Measurements from ENCODE around the gene HSDL1. TPM values are rescaled to one million over a fixed set of nuclear protein-coding genes. Genes with fewer than 3 reads are reported as not detected.

The HSDL1 gene
- polyA plus RNA-seq, 1 donor from 2014 or later = 217 TPM

GRCh38 chr16:84079664-84080063 is 65.3 kb downstream of the HSDL1 start:
- Histone ChIP-seq H3K79me2 (replicated peaks; ENCODE audit: insufficient read depth, low read length) (no peaks in the 10 kb centered on the region), H3K4me3 (ENCODE audit: low read length) (no peak overlapping the region), H4K20me1 (ENCODE audit: insufficient read depth) (no peaks in the 10 kb centered on the region), H3K36me3 (ENCODE audit: insufficient read depth, low read length) (peaks cover 8% of the 10 kb centered on the region), H3K9me3 (ENCODE audit: low read length) (no peaks in the 10 kb centered on the region), H3K9ac (ENCODE audit: low read length) (no peak overlapping the region), H3F3A (ENCODE audit: insufficient read depth, low read length, poor library complexity, severe bottlenecking) (no peaks in the 10 kb centered on the region), H3K27ac (ENCODE audit: low read length) (no peak overlapping the region), H2AFZ (ENCODE audit: low read depth, low read length) (no peak overlapping the region), H3K4me2 (ENCODE audit: low read length) (no peak overlapping the region), H3K9me2 (ENCODE audit: insufficient read depth, low read length) (no peaks in the 10 kb centered on the region), H3K27me3 (ENCODE audit: insufficient read depth, low read depth, low read length) (no peaks in the 10 kb centered on the region)
- TF ChIP-seq REST (IDR thresholded peaks at IDR 0.05; ENCODE audit: borderline replicate concordance) (no peak), POLR2AphosphoS5 (IDR thresholded peaks at IDR 0.05) (no peak), EZH2 (IDR thresholded peaks at IDR 0.05; ENCODE audit: borderline replicate concordance, insufficient read depth, low read length, poor library complexity, severe bottlenecking) (no peak), RAD21 (conservative IDR thresholded peaks at IDR 0.05) (no peak), EP300 (conservative IDR thresholded peaks at IDR 0.05; ENCODE audit: poor library complexity, severe bottlenecking) (no peak), TAF1 (IDR thresholded peaks at IDR 0.05; ENCODE audit: low read depth) (no peak), MXI1 (conservative IDR thresholded peaks at IDR 0.05; ENCODE audit: poor library complexity, severe bottlenecking) (no peak), CTCF (IDR thresholded peaks at IDR 0.05; ENCODE audit: poor library complexity, severe bottlenecking) (no peak), SMC3 (conservative IDR thresholded peaks at IDR 0.05; ENCODE audit: poor library complexity) (no peak)

- Histone ChIP-seq H3K4me2 (ENCODE audit: low read length) (no peak overlapping the region), H3K9ac (ENCODE audit: low read length) (no peak overlapping the region), H3K27ac (ENCODE audit: low read length) (no peak overlapping the region), H3K4me3 (ENCODE audit: low read length) (no peak overlapping the region), H3K27me3 (ENCODE audit: insufficient read depth, low read depth, low read length) (no peaks in the 10 kb centered on the region), H3K9me3 (ENCODE audit: low read length) (no peaks in the 10 kb centered on the region), H4K20me1 (ENCODE audit: insufficient read depth) (no peaks in the 10 kb centered on the region), H3K9me2 (ENCODE audit: insufficient read depth, low read length) (no peaks in the 10 kb centered on the region), H3K36me3 (ENCODE audit: insufficient read depth, low read length) (peaks cover 4% of the 10 kb centered on the region), H2AFZ (ENCODE audit: low read depth, low read length) (no peak overlapping the region), H3F3A (ENCODE audit: insufficient read depth, low read length, poor library complexity, severe bottlenecking) (no peaks in the 10 kb centered on the region), H3K79me2 (replicated peaks; ENCODE audit: insufficient read depth, low read length) (no peaks in the 10 kb centered on the region)
- no peak for TF ChIP-seq POLR2AphosphoS5 (IDR thresholded peaks at IDR 0.05)
- no peak for TF ChIP-seq TAF1 (IDR thresholded peaks at IDR 0.05; ENCODE audit: low read depth)
- no peak for TF ChIP-seq EZH2 (IDR thresholded peaks at IDR 0.05; ENCODE audit: borderline replicate concordance, insufficient read depth, low read length, poor library complexity, severe bottlenecking)
- no peak for TF ChIP-seq REST (IDR thresholded peaks at IDR 0.05; ENCODE audit: borderline replicate concordance)
- TF ChIP-seq RAD21 (conservative IDR thresholded peaks at IDR 0.05) = no peak
- TF ChIP-seq MXI1 (conservative IDR thresholded peaks at IDR 0.05; ENCODE audit: poor library complexity, severe bottlenecking) = no peak
These were observed 69.6 kb downstream of the HSDL1 start for GRCh38 chr16:84075376-84075775.
